Lower leg skin (tissue), 4 donors: ENCODE data around the gene SYCE3. TPM values are rescaled to one million over a fixed set of nuclear protein-coding genes. Genes with fewer than 3 reads are reported as not detected.
"Not testable (repeated sequence)": the region's sequence is repeated elsewhere in the genome, so short reads cannot be mapped to it uniquely, and the experiment has no call there.

Experiments
- DNase-seq, 2 donors: peaks; one replicate each; pipeline ENCODE4 v3.0.0-alpha.2; 2019; ENCODE audit warnings: low spot score in 2 of 2
- H3K4me3 ChIP-seq: fragments of 200-600 bp; sonication (generic); 2 replicates; pipeline ENCODE4 v1.5.1; 2017; ENCODE audit warnings: mild to moderate bottlenecking, low read depth; ENCODE audit not compliant: poor library complexity, severe bottlenecking
- POLR2A ChIP-seq, 2 donors: fragments of 450-650 bp; IDR thresholded peaks; one replicate each; pipeline ENCODE4 v1.6.1; 2016 to 2017; ENCODE audit warnings: antibody characterized with exemption in 2 of 2, mild to moderate bottlenecking in 1 of 2, moderate library complexity in 1 of 2
- whole genome bisulfite sequencing, 2 donors: methylation state at CpG; one replicate each; pipeline ENCODE4 v1.1.5; 2018; 5-methylcytosine and 5-hydroxymethylcytosine counted together
- intact Hi-C: fragments of 100-400 bp; cut with DNase I; formaldehyde crosslinking; loops from one replicate; pipeline ENCODE4 v1.15.0; 2023; ENCODE audit warnings: low total_unique reads
- total RNA-seq, 4 donors: library from RNA; depleted of rRNA; stranded (reverse); fragments of >200 nt; gene quantifications; one replicate each; pipeline ENCODE4 v1.1.0, GENCODE V29; 2016
- TF ChIP-seq, protein P1 (sequence below), 3 donors: fragments of 450-650 bp; IDR thresholded peaks; one replicate each; pipeline ENCODE4 v1.5.1; 2016; ENCODE audit warnings: antibody characterized with exemption in 3 of 3, mild to moderate bottlenecking in 3 of 3, moderate library complexity in 2 of 3

SYCE3 gene
- total RNA-seq, 4 donors from 2014 or later, result not detected

DNA sequence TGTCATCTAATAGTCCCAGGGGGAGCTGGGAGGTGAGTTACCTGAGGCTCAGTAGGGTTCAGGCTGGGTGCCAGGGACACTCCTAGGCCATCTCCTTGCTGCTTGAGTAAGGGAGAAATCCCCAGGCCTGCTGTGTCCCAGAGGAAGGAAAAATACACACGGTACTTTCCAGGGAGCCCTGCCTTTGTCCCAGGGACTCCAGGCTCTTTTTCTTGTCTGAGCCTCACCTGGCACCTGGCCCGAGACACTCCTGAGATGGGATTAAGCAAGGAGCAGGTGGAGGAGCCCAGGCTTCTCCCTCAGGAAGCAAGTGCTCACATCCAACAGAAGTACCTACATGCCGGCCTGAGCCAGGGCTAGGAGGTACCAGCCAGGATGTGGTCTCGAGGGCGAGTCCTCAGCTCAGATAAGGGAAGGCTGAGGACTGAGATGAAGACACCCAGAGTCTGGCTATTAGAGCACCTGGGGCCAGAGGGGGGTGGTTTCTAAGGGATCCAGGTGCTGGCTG, 17.9 kb downstream of the SYCE3 start:
- no peak overlapping the region for H3K4me3 ChIP-seq
- no peak for TF ChIP-seq POLR2A (IDR thresholded peaks at IDR 0.05)
- TF ChIP-seq, protein P1, sequence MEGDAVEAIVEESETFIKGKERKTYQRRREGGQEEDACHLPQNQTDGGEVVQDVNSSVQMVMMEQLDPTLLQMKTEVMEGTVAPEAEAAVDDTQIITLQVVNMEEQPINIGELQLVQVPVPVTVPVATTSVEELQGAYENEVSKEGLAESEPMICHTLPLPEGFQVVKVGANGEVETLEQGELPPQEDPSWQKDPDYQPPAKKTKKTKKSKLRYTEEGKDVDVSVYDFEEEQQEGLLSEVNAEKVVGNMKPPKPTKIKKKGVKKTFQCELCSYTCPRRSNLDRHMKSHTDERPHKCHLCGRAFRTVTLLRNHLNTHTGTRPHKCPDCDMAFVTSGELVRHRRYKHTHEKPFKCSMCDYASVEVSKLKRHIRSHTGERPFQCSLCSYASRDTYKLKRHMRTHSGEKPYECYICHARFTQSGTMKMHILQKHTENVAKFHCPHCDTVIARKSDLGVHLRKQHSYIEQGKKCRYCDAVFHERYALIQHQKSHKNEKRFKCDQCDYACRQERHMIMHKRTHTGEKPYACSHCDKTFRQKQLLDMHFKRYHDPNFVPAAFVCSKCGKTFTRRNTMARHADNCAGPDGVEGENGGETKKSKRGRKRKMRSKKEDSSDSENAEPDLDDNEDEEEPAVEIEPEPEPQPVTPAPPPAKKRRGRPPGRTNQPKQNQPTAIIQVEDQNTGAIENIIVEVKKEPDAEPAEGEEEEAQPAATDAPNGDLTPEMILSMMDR (IDR thresholded peaks at IDR 0.05), result no peak
- DNase-seq, result peak in 1 of 2 donors; percentile 55
- intact Hi-C loops, result no loop called here
- WGBS, 2 donors, result 33 to 63% methylated on average over 5 of the region's 5 CpGs

DNA sequence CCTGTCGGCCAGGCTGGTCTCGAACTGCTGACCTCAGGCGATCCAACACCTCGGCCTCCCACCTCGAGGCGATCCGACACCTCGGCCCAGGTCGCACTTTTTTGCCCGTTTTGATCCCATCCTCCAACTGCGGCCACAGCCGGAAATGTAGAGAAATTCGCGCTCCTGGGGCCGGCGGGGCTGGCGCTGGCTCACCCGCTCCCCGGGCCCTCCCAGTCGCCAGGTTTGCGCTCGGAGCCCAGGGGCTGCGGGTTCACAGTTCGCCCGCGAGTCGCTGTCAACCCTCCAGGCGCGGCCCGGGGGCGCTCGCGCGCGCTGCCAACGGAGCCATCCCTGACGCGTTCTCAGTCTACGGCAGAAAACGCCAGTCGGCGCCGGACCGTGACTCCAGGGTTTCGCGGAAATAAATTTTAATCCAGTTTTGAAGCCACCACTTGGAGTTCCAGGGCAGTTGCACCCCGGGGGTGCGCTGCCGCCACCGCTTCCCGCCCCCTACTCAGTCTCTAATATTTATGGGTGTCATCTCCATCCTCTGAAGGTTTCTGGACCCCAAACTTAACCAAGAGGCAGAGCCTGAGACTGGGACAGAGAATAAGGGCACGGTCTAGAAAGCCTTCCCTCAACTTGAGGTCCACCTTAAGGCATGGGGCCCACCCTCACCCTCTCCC, 18.5 kb downstream of the SYCE3 start:
- H3K4me3 ChIP-seq, result no peak overlapping the region
- peak in 1 of 2 donors; percentile 96 for DNase-seq
- TF ChIP-seq POLR2A (IDR thresholded peaks at IDR 0.05), result no peak
- TF ChIP-seq, protein P1 (IDR thresholded peaks at IDR 0.05), result no peak
- intact Hi-C loops, result no loop called here
- 5 to 7% methylated on average over 41 to 52 of the region's 52 CpGs for WGBS, 2 donors

DNA sequence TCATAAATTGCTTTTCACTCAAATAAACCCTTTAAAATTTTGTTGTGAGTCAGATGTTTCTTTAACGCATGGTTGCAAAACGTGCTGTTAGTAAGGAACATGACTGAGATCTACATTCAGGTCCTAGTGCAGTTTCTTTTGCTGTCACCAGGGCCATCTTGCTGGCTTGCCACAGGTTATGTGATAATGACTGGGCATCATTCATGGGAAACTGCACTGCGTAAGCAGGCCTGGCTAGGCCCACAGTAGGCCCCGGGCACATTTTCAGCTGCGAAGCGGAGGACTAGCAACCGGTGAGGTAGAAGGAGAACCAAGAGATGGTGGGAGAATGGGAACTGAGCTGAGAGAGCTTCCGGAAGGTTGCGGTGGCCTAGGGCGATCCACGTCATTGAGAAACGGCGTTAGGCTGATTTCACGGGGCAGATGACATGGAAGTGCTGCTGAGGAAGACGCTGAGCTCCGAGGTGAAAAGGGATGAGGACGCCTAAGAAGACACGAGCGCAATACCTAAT, 20.2 kb downstream of the SYCE3 start:
- no peak for DNase-seq
- 78 to 90% methylated on average over 19 of the region's 19 CpGs for WGBS, 2 donors
- intact Hi-C loops, result no loop called here
- no peak overlapping the region for H3K4me3 ChIP-seq
- no peak for TF ChIP-seq POLR2A (IDR thresholded peaks at IDR 0.05)
- TF ChIP-seq, protein P1 (IDR thresholded peaks at IDR 0.05), result no peak

DNA sequence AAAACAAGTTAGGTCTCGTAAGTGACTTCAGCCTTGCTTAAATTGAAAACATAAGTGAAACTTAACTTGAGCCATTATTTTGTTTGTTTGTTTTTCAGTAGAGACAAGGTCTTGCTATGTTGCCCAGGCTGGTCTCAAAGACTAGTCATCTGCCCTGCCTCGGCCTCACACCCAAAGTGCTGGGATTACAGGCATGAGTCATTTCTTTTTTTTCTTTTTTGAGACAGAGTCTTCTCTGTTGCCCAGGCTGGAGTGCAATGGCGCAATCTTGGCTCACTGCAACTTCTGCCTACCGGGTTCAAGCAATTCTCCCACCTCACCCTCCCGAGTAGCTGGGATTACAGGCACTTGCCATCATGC, 21.1 kb downstream of the SYCE3 start:
- H3K4me3 ChIP-seq, intact Hi-C loops: not testable (repeated sequence)
- DNase-seq, result peak in 1 of 2 donors; percentile 67
- WGBS, 2 donors, result 23 to 34% methylated on average over 5 of the region's 5 CpGs

DNA sequence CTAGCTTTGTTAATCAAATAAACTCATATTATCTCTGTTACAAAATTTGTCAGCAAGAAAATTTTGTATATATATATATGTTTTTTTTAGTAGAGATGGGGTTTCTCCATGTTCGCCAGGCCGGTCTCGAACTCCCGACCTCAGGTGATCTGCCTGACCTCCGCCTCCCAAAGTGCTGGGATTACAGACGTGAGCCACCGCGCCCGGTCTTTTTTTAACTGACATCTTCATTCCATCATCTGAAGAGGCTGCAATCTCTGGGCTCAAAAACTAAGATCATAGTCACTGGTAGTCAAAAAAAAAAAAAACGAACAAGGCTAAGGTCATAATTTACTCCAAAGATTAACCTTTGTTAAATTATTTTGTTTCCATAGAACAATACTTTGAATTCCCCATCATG, 22.3 kb downstream of the SYCE3 start:
- intact Hi-C loops, result no loop called here
- TF ChIP-seq POLR2A (IDR thresholded peaks at IDR 0.05), result no peak
- TF ChIP-seq, protein P1 (IDR thresholded peaks at IDR 0.05), result no peak
- no peak overlapping the region for H3K4me3 ChIP-seq
- no peak for DNase-seq
- WGBS, 2 donors, result 82 to 86% methylated on average over 10 of the region's 10 CpGs

DNA sequence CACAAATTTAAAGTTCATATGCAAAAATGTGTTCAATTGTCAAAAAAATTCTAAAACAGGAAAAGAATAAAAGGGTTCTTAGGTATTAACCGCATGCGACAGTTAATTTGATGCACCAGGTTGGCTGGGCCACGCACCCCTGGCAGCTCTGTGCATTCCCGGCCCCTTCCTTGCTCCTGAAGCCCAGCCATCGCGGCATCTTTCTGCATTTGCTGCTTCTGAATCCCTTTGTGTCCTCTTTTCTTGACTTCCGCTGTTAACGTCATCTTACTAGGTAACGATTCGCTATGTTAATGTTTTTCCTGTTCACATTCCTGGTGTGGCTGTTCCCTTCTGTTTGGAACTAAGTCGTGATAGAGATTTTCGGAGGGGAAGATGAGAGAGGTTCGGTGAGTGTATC, 25.0 kb downstream of the SYCE3 start:
- no peak overlapping the region for H3K4me3 ChIP-seq
- intact Hi-C loops, result no loop called here
- no peak for DNase-seq
- no peak for TF ChIP-seq POLR2A (IDR thresholded peaks at IDR 0.05)
- TF ChIP-seq, protein P1 (IDR thresholded peaks at IDR 0.05), result no peak
- WGBS, 2 donors, result 85 to 90% methylated on average over 13 of the region's 13 CpGs
